ENCODE results near the gene ANKRD36C.
"Not testable (repeated sequence)": the region's sequence is repeated elsewhere in the genome, so short reads cannot be mapped to it uniquely, and the experiment has no call there.

- TF ChIP-seq EZH2 (IDR thresholded peaks at IDR 0.05; ENCODE audit: insufficient read depth, poor library complexity, severe bottlenecking); EZH2phosphoT487 (IDR thresholded peaks at IDR 0.05; ENCODE audit: insufficient read depth, low read depth): not testable (repeated sequence)
Observed at GRCh38 chr2:95990884-95991283, 740 bp downstream of the ANKRD36C start.
